ENCODE data around the gene RGS6.
"Not testable (repeated sequence)": the region's sequence is repeated elsewhere in the genome, so short reads cannot be mapped to it uniquely, and the experiment has no call there.

RGS6 gene

DNA sequence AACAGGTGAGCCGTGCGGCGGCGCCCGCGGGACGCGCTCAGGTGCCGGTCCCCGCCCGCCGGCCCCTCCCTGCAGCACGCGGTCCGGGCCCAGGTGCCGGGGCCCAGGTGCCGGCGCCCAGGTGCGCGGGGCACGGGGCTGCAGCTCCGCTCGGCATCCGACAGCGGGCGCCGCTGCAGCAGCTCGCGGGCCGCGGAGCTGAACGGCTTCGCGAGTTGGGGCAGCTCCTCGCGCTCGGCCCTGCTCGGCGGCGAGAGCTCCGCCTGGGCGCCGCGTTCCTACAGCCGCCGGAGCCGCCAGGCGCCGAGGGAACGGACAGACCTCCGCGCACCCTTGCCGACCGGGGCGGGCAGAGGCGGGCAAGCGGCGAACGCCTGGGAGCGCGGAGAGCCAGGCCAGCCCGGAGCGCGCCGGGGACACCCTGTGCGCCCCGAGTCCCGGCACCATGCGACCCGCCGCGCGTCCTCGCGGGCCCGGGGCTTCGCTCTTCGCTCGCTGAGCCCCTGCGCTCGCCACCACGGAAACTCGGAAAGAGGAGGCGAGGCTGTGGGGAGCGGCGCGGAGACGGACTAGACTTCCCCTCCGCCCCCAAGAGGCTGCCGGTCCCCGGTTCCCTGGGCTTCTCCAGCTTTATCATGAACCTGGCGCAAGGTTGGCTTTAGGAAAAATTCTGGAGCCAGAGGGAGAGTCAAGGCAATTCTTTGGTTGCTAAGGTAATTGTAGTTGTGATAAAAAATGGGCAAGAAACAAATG is at the start of gene RGS6:
Gene RGS6, plus strand, starts transcription at position 201 of the 753 bp plus-strand sequence.
- peak; percentile 72 for DNase-seq

DNA sequence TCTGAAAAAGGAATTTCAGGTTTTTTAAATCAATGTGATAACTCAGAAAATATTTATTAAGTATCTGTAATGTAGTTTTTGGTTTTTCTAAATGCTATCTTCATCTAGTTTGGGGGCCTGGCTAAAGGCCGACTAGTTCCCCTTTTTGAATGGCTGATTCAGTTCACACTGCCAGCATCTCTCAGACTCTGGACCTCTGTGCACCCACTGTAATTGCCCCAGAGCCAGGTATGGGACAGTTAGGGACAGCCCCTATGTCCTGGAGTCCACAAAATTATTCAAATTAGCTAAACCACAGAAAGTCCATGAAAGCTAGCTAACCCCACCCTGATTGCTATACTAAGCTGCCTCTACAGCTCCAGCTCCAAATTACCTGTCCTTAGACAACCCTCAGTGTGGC is 49.1 kb upstream of the RGS6 start:
- no peak for DNase-seq

DNA sequence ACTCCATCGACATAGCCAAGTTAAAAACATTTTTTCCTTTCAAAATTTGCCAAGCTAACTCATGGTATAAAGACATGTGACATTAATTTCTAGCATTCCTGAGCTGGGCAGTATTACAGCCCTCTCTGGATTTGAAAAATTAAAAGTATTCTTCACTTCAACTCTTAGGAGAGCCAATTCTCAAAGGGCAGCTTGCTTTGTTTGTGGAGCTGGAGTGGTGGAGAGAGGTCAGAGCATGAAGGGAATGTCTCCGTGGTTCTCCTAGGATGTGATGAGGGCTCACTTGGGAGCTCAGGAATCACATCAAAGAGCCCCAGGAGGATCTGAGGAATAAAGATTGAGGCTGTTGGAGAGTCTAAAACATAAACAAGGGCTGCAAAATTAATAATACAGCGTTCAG is 46.9 kb upstream of the RGS6 start:
- no peak for DNase-seq

DNA sequence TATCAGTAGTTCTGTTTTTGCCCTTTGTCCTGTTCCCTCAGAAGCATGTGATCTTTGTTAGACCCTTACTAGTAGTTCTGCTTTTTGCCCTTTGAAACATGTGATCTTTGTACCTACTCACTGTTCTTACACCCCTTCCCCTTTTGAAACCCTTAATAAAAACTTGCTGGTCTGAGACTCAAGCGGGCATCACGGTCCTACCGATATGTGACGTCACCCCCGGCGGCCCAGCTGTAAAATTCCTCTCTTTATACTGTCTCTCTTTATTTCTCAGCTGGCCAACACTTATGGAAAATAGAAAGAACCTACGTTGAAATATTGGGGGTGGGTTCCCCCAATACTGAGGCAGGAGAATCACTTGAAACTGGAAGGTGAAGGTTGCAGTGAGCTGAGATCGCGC is 44.4 kb upstream of the RGS6 start:
- not testable (repeated sequence) for DNase-seq

DNA sequence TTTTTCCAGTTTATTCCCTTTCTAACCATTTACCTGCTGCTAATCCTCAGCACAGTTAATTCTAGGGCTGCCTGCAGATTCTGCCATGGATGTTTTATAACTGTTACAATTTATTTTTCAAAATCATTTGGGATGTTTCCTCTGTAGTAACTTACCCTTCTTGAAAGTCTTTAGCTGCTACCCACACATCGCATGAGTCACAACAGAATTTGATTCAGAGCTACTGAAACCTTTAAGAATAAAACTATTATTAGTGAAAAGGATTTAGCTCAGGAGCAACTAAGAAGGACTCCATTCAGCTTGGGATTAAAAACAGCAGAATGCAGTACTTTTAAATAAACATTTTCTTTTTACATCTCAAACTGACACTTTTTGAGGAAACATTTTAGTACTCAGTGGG is 41.7 kb upstream of the RGS6 start:
- DNase-seq: no peak

DNA sequence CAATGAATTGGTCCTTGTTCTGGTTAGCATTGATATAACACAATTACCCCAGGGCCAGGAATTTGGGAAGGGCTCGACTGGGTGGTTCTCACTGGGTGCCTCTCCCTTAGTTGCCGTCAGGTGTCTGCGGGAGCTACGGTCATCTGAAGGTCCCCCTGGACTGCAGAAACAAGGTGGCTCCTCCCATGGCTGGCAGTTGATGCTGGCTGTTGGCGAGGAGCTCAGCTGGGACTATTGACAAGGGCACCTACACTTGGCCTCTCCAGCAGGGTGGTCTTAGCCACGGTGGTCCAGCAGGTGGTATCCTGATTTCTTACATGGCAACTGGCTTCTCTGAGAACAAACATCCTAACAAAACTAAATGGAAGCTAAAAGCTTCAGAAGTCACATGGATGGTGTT is 41.0 kb upstream of the RGS6 start:
- no peak for DNase-seq

DNA sequence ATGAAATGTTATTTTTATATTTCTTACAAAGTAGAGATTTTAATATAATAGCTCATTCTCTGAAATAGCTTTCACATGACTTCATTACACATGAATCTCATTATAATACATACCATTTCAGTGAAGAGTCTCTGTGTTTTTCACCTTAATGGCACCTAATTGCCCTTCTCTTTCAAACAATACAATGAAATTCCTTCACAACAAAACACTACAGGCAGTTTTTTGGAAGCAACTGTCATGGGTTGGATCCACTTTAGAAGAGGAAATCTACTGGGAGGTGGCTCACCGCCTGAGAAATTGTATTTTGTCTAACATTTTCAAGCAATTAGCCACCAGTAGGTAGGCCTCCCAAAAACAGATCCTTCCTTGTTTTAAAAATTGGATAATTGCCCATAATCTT is 40.3 kb upstream of the RGS6 start:
- no peak for DNase-seq

DNA sequence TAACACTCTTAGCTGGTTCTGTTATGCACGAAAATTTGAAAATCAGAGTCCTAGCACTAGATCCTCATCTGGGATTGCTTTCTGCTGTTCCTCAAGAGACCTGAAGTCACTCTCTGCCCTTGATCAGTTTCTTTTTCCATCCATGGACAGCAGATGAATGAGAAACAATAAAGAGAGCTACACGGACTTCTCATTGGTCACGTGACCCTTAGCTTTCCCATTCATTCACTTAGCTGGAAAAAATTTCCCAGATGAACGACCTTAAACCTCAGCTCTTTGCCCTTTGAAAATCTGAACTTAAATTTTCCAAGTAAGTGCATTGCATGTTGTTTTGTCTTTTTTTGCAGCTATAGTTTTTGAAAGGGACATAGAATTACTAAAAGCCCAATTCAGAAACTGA is 27.2 kb upstream of the RGS6 start:
- no peak for DNase-seq

DNA sequence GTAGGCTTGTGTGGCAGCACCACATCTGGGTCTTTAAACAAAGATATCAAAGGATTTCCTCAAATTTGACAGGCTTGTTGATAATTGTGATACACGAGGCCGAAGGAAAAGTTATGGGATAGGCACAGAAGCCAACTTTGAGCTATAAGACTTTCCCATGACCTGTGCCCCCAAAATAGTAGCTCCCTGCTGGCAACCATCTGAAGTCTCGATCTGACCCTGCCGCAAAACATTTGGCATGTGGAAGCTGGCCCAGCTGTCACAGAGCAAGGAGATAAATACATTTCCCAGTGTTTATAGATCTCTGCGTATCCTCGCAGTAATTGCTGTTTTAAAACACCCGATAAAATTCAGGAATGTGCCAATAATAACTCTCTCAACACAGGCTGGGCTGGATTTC is 26.4 kb upstream of the RGS6 start:
- no peak for DNase-seq

DNA sequence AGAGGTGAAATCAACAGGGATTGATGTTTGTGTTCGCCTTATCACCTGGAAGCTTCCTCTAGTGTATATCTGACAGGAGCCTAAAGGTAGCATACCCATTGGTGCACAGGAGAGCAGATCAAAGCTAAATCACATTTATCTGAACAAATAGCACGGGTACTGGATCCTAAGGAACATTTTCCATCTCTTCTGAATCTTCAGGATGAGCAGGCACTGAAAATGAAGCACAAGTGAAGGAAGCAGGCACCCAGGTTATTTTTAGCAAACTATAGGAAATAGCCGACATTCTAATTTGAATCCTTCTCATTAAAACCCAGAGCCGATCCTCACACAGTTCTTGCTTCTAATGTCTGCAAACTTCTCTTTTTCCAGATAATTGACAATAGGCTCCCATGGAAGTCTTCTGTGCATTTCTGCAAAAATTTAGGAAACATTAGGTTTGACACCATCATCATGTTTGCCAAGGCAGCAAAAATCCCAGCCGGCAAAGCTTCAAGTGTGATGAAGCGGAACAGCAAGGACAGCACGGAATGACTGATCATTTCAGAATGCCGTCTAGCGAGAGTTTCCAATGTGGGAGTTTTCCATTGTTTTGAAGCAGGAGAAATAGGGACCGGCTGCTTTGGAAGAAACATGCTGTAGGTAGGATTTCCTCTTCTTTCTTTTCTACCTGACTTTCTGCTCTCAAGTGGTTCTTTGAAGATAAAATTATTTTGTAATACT is 24.3 kb upstream of the RGS6 start:
- DNase-seq: no peak

DNA sequence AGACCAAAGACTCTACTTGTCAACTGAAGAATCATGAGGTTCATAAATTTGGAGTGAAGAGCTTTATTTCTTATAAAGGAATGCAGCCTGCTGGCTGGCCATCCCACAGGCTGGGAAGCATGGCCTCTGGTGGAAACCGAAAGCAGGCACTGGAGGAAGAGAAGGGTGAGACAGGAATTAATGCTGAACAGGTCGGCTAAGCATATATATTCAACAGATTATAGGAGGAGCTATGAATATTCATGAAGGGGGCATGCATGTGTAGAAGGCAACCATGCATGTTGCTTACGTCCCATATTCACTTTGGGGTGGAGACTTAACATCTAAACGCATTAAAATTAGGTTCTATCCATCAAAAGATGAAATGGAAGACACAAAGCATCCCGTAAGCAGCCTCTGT is 20.6 kb upstream of the RGS6 start:
- no peak for DNase-seq

DNA sequence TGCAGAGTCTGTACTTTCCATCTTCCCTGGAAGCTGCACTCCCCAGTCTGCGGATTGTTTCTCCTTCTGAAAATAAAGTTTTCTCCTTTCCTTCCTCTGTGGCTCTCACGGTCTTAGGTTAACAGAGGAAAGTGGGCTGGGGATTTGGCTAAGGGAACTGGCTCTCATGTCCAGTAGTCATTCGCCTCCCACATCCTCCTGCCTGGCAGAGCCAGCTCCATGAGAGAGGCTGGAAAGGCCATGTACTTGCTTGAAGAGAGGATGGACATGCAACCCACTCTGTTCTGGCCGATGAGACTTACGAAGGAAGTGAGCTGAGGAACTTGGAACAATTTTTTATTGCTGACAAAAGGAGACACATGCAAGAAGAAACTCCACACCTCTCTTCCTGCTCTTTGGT is 18.9 kb upstream of the RGS6 start:
- no peak for DNase-seq

DNA sequence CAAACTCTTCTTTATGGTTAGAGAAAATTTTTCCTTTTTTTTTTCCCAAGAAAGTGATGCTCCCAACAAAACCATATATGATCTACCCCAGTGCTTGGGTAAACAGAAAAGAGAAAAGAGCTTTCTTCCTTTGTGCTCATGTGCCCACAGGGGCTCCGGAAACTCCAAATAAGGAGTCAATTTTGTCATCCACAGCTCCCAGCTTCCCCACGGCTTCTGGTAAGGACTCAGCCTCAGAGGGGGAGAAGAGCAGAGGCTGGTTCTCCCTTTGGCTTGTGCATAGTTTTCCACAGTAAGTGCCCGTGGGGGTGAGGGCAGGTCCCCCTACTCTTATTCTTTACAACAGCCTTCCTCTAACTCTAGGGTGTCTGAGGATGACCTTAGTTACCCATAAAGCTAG is 13.3 kb upstream of the RGS6 start:
- DNase-seq: no peak

DNA sequence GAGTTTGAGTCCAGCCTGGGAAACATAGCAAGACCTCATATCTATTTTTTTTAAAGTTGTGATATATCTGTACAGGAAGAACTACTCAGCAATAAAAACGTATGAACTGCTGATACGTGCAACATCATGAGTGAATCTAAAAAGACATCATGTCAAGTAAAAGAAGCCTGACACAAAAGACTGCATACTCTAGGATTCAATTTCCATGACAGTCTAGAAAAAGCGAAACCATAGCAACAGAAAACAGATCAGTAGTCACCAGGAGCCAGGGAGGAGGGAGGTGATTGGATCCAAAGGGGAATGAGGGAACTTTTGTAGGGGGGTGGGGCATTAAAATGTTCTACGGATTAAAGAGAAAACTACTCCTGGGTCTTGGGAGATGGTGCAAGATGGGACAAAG is 8.7 kb upstream of the RGS6 start:
- DNase-seq: no peak

DNA sequence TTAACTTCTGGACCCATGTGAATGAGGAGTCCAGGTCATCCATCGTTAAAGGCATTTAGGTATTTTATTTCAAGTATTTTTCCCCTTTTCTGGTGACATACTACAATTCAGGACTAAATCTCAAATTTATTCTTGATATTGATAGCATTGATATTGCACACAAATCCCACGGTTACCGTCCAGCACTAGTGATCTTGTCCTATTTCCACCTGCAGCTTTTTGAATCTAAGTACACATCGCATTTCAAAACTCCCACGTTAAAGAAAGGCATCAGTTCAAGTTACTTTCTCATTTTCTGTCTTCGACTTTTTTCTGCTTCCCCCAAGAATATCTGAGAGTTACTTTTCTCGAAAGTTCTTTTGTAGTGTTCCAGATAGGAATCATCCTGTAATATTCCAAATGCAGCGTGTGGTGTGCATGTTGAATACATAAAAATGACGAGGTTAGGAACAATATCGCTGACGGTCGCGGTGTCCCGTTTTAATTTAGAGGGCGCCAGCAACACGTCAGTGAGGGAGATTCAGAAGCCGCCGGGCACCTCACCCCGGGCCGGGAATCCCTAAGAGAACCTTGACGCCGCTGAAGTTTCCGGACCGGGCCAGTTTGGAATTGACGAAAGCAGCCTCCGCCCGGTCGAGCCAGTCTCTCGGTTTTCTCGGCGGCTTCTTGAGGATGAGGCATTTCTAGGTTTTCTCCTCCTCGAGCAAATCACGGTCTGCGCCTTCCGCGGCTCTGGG is 569 bp upstream of the RGS6 start:
- no peak for DNase-seq

DNA sequence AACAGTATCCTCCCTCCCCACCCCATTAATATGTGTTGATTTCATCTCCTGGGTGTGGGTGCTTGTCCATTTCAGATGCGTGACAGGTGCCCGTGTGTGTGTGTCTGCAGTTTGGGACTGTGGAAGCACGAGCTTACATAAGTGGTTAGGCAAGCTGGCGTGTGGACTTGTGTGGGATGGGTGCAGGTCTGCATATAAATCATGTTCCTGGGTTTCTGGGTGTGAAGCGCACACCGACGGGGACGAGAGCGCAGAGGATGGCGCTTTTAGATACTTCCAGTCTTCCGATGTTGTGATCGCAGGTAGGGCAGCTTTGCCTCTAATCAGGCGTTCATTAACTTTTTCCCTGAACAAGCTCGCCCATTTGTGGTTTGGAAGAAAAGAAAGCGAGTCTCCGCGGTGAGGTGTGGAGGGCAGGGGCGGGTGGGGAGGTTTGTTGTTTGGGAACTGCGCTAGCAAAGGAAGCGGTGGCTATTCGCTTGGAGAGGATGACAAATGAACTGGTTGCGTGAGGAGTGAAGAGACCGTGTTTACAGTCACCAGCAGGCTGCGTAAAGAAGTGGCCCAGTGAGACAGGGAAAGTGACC is 865 bp downstream of the RGS6 start:
- DNase-seq: no peak

DNA sequence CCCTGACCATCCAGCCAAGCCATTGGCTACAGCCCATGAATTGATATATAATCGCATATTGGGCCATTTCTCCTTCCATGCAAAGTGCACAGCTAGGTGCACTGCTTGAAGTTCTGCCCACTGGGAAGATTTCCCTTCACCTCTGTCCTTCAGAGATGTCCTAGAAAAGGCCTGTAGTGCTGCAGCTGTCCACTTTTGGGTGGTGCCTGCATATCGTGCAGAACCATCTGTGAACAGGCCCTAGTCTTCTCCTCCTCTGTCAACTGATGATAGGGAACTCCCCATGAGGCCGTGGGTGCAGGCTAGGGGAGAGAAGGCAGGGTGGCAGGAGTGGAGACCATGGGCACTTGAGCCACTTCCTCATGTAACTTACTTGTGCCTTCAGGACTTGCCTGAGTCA is 6.0 kb downstream of the RGS6 start:
- not testable (repeated sequence) for DNase-seq

DNA sequence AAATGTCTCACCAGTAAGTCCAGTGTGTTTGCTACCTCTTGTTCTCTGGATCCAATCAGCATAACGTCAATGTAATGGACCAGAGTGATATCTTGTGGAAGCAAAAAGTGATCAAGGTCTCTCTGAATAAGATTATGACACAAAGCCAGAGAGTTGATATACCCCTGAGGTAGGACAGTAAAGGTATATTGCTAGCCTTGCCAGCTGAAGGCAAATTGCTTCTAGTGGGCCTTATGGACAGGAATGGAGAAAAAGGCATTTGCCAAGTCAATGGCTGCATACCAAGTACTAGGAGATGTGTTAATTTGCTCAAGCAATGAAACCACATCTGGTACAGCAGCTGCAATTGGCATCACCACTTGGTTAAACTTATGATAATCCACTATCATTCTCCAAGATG is 7.1 kb downstream of the RGS6 start:
- not testable (repeated sequence) for DNase-seq

DNA sequence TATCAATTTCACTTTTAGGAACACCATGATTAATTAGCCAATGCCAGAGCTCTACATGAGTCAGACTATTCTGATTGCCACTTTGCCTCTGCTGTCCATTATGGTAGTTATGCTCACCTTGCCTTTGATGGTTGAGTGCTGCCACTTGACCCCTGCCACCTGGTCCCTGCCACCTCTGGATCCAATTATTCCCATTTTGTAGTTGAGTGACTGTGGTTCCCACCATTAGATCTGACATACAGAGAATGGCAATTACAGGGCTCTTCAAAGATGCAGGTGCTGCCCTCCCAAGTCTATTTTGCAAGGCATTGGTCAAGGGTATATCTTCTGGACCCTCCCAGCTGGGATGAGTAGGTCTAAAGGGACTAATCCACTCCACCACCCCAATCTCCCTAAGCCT is 8.3 kb downstream of the RGS6 start:
- DNase-seq: not testable (repeated sequence)

DNA sequence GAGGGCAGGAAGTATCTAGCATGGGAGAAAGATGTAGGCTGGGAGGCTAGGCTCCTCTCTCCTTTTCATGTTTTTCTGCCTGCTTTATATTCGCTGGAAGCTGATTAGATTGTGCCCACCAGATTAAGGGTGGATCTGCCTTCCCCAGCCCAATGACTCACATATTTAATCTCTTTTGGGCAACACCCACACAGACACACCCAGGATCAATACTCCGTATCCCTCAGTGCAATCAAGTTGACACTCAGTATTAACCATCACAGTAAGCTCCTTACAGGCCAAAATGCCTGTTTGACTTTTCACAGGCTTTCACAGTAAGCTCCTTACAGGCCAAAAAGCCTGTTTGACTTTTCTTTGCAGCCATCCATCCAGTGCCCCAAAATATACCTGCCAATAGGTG is 9.4 kb downstream of the RGS6 start:
- DNase-seq: not testable (repeated sequence)

DNA sequence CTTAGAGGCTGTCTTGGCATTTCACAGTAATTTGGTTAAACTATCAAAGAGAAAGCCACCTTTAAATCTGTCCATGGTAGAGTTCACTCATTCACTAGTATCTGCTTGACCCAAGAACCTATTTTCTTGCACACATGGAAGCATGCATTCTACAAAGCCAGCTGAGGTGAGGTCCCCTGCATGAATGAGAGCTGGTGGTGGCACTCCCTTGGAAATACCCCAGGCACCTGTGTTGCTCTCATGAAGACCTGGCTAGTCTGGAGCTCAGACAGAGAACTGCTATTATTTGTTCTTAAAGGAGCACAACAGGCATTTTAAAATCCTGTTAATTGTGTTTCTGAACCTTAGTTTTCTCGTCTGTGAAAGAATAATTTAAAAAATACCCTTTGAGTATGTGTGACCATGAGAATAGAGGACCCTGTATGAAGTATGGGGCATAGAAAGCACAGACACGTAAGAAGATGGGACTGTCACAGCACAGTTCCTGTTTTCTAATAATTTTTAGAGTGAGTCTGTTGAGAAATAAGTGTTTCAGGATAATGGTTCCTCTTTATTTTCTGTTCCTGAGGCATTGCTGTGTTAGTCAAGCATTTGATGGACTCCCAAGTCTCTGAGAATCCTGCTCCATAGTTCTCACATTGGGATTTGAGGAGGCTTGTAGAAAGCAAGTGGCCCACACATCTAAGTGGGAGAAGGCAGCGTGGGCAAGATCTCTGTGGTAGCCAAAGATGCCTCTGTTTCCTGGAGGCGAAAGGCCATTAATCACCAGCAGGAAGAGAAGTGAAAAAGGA is 10.9 kb downstream of the RGS6 start:
- no peak for DNase-seq

DNA sequence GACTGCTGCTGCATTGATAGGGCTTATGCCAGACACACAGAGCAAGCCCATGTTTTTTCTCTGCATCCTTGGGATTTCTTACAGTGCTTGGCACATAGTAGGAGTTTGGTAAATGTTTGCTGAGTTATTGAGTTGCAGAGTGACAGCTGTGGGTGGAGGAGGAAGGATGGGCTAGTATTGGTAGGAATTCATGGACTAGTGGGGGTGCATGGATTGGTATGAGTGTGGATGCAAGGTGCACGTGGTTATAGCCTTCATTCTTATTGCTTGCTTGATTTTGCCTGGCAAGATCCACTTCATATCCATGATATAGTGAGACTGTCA is 11.4 kb downstream of the RGS6 start:
- DNase-seq: no peak

DNA sequence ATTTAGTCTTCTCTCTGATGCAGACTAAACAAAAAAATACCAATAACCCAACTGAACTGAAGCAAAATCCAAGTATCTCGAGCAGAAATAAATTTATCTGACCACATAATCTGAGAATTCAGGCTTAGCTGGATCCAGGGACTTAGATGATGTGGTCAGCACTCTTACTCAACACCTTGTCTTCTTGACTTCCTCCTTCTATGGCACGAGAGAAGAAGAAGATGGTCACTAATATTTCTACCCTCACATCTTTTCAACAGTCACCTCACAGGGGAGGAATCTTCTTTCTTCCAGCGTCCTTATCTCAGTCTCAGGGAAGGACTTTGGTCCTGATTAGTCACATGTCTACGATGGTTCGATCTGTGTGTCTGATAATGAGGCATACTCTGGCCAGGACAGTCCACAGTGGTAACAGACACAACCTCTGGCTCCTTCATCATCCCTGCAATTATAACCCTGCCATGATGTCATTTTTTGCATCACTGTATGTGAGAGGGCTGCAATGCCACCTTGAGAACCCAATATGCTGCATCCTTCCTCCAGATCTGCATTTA is 15.8 kb downstream of the RGS6 start:
- no peak for DNase-seq

Measured in RPMI8226 (cell line).